ENCODE results near the gene NENF. TPM values are rescaled to one million over a fixed set of nuclear protein-coding genes. Genes with fewer than 3 reads are reported as not detected.

The NENF gene
- total RNA-seq, 1 donor, result 38.0 TPM

DNA sequence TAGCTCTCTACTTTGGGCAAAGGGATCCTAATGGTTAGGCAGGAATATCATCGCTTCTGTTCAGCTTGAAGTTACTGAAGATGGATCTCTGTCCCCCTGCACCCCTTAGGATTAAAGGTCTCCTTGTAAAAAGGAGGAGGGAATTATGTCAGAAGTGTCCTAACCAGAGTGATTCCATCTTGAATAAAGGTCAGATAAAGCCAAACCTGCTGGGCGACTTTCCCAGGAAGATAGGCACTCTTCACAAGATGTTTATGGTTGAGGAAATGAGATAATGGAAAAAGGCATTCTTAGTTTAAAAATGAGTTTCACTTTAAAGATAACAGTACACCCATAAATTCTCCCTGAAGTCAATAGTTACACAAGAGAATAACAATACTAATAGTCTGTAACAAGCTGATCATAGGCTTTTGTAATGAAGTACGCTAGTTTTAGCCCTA is 1.7 kb upstream of the NENF start:
- DNase-seq (ENCODE audit: low read depth in 2 of 3, low spot score in 2 of 3), result no peak

DNA sequence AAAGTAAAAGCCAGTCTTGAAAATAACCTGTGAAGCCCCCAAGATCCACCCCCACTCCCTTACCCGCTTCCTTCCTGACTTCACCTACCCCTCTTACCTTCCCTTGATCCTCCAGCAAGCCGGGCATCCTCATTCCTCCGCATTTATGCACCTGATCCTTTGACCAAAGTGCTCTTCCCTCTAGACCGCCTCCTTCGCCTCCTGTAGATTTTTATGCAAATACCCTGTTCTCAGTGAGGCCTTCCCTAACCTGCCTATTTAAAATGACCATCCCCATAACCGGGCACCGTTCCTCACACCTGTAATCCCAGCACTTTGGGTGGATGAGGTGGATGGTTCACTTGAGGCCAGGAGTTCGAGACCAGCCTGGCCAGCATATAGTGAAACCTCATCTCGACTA is 1.1 kb upstream of the NENF start:
- DNase-seq (ENCODE audit: low read depth in 2 of 3, low spot score in 2 of 3), result no peak

DNA sequence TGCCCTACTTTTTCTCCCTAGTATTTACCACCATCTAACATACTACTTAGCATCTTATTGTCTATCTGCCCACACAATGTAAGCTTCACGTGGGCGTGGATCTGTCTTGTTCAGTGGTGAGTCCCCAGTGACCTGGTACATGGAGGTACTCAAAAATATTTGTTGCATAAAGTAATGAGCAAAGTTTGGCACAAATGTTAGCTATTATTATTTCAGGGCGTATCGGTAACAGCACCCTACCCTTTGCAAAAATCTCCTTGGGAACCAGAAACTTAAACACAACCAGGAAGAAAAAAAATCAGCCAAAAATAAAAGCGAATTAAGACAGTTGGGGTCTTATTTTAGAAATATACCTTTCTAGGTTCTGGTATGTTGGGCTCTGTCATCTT is 454 bp upstream of the NENF start:
- DNase-seq (ENCODE audit: low read depth in 2 of 3, low spot score in 2 of 3), result peak in 1 of 3 donors; percentile 13

DNA sequence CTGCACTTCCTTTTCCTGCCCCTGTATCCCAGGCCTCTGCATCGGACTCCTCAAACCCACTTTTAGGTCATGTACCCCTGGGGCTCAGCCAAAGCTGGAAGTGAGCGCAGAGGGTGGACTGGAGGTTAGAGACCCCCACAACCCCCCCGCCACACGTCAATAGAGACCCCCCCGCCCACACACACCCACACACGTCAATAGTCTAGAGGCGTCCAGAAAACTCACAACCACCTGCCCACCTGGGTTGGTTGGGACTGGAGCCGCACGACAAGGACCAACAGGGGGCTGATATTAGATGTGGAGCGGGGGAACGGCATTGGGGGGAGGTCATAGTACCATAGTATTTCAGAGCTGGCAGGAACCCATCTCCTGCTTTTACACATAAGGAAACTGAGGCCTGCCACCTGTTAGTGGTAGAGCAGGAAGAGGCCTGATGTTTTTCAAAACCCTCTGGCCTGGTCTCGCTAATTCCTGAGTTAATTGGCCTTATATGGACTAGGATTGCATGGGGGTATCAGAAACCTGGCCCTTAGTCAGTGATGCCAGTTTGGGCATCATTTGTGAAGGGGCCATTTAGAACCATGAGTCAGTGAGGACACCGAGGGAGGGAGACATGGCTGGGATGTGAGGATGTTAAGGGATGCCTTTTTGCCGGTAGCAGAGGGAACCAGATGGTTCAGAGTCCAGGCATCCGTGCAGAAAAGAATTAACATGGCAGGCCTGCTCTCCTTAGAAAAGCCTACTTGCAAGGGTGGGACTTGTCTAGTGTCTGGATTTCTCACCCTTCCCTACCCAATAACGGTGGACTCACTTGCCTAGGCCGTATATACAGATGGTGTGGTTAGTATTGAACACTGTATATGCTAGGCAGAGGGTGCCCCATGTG is 1.1 kb downstream of the NENF start:
- DNase-seq (ENCODE audit: low read depth in 2 of 3, low spot score in 2 of 3), result no peak

DNA sequence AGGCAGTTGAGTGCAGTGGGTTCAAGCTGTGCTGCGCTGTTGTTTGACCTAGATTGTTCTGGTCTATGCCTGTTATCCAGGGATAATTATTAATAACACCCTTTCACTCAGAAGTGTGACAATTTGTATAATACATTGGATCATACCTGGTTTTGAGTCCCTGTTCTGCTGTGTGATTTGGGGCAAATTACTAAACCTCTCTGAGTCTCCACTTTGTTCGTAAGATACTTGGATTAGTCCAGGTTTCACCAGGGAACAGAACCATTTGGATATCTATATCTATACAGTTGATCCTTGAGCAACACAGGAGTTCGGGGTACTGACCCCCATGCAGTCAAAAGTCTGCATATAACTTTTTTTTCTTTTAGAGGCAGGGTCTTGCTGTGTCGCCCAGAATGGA is 2.3 kb downstream of the NENF start:
- DNase-seq (ENCODE audit: low read depth in 2 of 3, low spot score in 2 of 3), result no peak

DNA sequence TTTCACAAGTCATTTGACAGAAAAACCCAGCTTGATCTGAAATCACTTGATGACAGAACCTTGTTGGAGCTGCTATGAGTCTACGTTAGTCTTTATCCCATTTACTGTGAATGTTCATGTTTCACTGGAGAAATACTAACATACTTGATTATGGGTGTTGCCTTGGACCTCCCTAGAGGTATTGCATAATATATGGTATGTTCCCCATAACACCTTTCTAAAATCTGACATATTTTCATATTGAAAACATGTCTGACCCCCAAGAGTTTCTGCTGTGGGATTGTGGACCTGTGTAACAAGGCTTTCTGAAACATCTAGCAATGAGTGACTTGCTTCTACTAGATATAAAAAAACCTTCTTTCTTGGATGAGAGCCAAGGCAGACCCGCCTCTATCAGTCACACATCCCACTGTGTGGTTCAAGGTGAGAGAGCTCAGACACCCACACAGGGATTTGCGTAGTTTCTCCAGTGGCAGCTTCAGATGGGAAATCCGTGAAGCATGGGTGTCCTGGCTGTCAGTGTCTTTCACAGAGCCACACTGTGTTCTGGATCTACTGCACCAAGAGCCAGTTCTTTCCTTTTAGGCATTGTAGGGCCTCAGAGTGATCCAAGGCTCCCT is 4.6 kb downstream of the NENF start:
- no peak for DNase-seq (ENCODE audit: low read depth in 2 of 3, low spot score in 2 of 3)

DNA sequence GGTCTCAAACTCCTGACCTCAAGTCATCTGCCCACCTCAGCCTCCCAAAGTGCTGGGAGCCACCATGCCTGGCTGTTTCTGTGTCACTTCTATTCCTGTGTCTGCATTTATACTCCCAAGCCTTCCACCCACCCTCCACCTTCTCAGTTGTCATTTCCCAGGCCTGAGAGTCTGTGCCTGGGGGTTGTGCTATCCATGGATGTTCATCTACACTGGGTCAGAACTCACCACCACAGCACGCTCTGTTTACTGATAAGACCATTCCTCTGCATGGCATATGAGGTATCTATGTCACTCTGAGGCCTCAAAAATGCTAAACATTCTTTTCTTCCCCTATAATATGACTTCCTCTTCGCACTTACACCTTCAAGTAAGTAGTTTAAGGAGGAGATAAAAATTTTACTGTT is 6.1 kb downstream of the NENF start:
- DNase-seq (ENCODE audit: low read depth in 2 of 3, low spot score in 2 of 3), result no peak

DNA sequence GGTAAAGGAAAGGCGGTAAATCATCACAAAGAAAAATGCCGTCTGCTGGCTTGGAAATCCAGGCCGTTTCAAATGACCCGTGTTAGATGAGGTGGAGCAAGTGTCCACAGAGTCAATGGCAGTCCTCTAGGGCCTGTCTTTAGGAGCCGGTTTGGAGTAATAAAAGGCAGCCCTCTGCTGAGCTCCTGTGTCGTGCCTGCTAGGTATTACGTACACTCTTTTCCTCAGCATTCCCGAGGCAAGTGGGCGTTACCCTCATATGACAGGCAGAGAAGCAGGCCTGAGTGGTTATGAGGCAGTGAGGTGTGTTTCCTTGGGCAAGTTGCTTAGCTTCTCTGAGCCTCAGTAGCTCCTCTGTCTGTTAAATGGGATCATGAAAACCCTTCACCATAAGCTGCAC is 7.7 kb downstream of the NENF start:
- no peak for DNase-seq (ENCODE audit: low read depth in 2 of 3, low spot score in 2 of 3)

DNA sequence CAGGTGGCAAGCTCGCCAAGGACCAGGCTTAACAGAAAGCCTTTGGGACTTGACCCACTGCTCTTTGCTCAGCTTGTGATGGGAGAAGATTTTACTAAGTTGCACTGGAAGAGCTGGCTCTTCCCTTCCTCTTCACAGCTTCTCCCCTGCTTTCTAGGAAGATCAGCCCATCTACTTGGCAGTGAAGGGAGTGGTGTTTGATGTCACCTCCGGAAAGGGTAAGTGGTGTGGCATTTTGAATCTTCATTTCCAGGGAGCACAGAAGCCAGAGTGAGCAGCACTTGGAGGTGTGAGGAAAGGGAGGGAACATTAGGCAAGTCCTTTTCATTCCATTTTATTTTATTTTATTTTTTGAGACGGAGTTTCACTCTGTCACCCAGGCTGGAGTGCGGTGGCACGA is 9.7 kb downstream of the NENF start:
- no peak for DNase-seq (ENCODE audit: low read depth in 2 of 3, low spot score in 2 of 3)

DNA sequence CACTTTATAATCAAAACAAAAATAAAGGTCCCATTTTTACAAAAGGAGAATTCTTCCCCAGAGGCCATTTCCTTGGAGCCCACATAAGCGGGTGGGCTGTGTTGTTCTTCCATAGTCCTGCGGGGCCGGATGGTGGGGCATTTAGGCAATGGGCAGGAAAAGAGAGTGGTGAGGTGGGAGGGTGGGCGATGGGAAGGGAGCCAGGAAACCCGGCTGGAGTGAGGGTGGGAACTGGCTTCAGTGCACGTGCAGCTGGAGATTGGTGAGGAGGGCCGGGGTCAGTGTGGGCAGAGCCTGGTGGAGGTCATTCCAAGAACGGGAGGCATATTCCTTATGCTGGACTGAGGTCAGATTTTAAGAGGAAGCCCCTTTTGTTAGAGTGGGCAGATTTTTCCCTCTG is 13.6 kb downstream of the NENF start:
- DNase-seq (ENCODE audit: low read depth in 2 of 3, low spot score in 2 of 3), result no peak

DNA sequence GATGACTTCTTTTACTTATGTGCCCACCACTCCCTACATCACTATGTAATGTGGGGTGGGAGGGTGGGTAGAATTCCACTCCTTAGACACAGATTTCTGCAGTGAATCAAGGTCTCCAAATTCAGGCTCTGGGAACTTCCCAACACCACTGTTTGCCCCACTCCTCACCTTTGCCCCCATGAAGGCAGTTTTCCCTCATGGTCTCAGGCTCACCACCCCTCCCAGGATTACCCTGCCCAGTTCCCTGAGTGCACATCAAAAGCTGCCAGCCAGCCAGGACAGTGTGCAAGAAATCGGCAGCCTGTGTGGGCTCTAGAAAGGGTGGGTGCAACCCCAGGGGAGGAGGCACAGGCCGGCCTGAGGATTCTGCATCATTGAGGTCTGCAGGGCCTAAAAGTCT is 14.8 kb downstream of the NENF start:
- no peak for DNase-seq (ENCODE audit: low read depth in 2 of 3, low spot score in 2 of 3)

DNA sequence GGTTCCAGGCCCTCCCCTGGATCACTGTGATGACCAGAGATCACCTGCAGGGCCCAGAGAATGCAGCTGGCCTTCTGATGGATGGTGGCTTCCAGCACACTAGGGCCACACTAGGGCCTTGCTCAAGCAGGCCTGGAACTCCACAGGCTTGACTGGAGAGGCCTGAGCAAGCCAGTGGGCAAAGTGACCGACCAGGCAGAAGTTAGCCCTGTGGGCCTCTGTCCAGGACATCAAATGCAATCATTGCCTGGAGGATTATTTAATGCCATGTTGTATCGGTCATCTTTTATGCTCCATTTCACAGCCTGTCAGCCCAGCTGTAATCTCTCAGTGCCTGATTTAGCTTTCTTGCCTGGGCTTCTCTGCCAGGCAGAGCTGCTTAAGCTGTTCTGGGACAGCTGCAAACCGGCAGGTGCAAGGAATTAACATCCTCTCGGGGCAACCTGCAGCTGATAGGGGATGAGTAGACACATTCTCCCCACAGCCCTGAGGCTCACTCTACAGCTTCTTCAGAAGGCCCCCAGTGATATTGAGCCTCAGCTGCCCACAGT is 17.7 kb downstream of the NENF start:
- no peak for DNase-seq (ENCODE audit: low read depth in 2 of 3, low spot score in 2 of 3)

DNA sequence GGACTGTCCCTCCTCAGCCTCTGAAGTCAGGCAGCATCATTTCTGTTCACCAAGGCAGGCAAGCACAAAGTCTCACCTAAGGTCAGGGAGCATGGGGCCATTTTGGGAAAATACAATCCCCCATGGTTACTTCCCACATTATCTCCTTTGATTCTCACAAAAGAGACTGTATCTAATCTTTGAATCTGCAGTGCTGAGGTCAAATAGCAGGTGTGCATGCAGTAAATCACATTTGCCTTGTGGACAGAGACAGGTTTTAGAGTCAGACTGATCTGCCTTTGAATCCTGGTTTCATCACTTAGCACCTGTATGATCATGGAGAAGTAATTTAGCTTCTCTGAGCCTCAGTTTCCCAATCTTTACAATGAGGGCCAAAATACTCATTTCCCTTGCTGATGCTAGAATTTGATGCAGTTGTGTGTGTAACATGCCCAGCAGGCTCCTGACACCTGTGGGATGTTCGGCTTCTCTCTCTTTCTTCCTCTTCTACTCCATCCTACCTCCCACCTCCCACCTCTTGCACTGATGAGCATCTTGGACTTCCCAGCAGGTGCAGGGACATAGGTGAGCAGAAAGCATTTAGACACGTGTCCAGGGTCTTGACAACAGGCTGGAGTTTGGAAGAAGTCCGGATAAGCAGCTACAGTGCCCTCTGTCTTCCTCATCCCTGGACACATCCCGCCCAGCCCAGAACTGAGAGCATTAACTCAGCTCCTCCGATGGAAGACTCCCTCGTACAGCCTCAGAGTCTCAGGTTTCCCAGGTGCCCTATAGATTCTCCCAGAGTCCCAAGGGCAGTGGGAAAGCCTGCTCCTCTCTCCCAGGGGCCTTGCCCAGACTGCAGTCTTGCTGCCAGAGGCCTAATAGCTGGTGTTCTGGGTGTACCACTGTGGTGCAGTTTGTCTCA is 18.9 kb downstream of the NENF start:
- no peak for DNase-seq (ENCODE audit: low read depth in 2 of 3, low spot score in 2 of 3)

DNA sequence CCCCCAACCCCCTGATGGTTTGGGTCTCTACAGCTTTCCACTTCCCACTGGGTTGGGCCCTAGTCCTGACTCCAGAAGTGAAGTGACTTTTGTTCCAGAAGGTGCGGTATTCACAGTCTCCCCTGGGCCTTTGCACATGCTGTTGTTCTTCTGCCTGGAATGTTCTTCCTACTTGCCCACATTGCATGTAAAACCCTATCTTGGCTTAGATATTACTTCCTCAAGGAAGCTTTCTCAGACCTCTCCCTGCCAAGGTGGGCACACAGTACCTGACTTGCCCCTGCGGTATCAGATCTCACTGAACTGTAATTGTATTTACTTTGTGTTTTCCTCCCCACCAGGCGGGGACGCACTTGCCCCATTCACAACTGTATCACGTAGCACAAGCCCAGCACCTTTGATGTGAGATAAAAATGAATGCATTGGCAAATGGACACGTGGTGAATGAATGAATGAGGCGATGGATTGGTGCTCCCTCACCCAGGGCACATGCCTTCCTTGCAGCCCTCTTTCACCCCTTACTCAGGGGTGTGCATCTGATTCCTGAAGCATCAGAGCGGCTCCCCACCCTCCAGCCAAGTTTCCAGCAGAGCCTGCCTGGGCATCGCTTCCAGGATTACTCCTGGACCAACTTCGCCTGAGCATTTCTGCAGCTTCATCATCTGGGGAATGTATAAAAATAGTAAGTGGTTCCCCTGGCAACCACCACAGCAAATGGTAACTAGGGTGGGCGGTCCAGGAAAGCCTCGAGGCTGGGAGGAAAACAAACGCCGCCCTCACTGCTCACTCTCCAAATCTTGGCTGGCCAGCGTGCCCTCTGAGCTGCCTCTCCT is 19.8 kb downstream of the NENF start:
- DNase-seq (ENCODE audit: low read depth in 2 of 3, low spot score in 2 of 3), result peak in 2 of 3 donors; percentile 65 to 81

DNA sequence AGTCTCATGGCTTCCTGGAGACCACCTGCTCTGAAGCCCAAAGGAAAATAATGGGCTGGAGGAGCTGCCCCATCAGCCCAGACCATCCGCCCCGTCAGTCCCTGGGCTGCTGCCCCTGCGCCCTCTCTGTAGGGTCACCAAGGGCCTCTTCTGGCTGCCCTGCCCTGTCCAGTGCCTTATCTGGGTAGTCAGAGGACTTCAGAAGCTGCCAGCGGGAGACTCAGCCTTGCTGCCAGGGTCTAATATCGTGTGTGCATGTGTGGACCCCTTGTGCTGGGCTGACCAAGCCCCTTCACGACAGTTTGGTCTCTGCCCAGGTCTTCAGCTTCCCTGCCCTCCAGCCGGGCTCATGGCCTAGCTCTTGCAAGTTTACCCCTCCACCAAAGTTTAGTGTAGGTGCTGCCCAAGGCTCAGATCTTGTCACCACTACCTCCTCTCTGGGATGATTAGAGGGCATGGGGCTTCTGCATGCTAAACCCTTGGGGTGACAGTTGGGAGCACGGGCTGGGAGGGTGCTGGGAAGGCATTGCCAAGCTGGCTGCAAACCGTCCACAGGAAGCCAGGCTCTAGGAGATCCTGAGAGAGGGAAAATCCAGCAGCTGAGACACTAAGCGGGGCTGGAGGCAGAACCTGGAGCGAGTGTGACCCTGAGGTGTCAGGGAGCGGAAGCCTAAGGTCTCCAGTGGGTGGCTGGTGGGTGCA is 20.6 kb downstream of the NENF start:
- no peak for DNase-seq (ENCODE audit: low read depth in 2 of 3, low spot score in 2 of 3)

DNA sequence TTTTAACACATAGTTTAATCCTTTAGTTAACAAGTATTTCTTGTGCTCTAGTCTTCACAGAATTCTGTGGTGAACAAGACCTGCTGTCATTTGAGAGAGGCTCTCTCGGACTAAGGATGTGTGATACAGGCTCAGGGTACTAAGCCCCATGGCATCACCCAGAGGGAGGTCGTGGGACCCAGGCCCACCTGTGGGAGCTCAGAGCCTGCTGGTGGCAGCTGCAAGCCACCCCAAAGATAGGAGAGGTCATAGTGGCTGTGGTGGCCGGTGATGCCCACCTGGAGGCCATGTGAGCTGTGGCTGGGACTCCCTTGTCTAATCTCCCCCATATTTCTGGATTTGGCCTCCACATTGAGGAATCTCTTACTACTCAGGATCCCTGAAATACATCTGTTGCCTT is 22.0 kb downstream of the NENF start:
- DNase-seq (ENCODE audit: low read depth in 2 of 3, low spot score in 2 of 3), result no peak

DNA sequence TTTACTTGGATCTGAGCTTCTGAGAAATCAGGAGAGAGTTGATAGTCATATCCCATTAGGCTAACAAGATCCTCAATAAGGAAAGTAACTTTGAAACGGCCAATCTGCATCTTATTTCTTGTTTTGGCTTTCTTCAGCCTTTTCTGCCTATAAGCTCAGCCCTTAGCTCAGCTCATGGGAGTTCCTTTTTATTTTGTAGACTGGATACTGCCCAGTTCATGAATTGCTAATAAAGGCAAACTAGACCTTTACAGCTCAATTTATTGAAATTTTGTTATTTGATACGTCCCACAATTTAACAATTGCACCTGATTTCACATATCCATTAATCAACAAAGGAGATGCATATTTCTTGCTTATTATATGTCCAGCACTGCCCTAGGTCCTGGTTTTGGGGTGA is 22.7 kb downstream of the NENF start:
- DNase-seq (ENCODE audit: low read depth in 2 of 3, low spot score in 2 of 3), result no peak

DNA sequence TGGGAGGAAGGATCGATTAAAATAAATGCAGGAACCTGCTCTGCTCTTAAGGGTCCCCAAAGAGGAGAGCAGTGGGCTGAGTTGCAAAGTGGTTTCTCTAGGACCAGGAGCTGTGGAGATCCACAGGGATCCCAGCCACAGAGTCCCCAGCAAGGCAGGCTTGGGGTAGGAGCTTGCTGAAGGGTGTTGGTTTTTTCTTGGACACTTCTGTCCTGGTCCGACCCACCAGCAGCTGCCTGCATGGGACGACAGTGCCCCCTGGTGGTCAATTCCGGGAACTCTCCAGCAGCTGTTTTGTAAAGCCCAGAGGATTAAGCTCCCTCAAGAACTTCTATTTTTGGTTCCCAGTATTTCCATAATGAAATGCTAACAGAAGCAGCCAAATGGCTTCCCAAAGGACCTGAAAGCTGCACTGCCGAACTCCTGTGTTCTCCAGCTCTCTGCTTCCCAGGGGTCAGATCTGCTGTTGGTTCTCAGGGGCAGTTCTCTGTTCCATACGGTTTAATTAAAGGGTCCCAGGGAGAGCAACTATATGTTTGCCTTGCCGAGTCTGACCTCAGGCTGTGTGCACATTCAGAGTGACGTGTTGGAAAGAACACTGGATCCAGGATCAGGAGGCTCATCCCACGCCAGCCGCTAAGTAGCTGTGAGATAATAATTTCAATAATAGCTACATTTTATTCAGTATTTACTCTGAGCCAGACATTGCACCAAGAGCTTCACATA is 23.2 kb downstream of the NENF start:
- DNase-seq (ENCODE audit: low read depth in 2 of 3, low spot score in 2 of 3), result peak; percentile 65 to 83 (median 69)
